ENCODE measurements around the gene PRDM2. TPM values are rescaled to one million over a fixed set of nuclear protein-coding genes. Genes with fewer than 3 reads are reported as not detected.

Gene PRDM2
- total and polyA plus RNA-seq, 2 donors from 2014 or later = 8.2 to 42.6 TPM

DNA sequence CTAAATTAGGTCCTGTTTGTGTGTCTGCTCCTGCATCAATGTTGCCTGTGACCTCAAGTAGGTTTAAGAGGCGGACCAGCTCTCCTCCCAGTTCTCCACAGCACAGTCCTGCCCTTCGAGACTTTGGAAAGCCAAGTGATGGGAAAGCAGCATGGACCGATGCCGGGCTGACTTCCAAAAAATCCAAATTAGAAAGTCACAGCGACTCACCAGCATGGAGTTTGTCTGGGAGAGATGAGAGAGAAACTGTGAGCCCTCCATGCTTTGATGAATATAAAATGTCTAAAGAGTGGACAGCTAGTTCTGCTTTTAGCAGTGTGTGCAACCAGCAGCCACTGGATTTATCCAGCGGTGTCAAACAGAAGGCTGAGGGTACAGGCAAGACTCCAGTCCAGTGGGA is 79.9 kb downstream of the PRDM2 start:
- H3K27ac ChIP-seq (ENCODE audit: low read depth in 2 of 2, low read length in 2 of 2) = no peak overlapping the region
- H3K36me3 ChIP-seq (ENCODE audit: control insufficient read depth in 2 of 3, insufficient read depth in 3 of 3, low read length in 3 of 3) = peaks cover 13 to 32% (median 26%) of the 10 kb centered on the region in 3 donors
- TF ChIP-seq, protein P1, sequence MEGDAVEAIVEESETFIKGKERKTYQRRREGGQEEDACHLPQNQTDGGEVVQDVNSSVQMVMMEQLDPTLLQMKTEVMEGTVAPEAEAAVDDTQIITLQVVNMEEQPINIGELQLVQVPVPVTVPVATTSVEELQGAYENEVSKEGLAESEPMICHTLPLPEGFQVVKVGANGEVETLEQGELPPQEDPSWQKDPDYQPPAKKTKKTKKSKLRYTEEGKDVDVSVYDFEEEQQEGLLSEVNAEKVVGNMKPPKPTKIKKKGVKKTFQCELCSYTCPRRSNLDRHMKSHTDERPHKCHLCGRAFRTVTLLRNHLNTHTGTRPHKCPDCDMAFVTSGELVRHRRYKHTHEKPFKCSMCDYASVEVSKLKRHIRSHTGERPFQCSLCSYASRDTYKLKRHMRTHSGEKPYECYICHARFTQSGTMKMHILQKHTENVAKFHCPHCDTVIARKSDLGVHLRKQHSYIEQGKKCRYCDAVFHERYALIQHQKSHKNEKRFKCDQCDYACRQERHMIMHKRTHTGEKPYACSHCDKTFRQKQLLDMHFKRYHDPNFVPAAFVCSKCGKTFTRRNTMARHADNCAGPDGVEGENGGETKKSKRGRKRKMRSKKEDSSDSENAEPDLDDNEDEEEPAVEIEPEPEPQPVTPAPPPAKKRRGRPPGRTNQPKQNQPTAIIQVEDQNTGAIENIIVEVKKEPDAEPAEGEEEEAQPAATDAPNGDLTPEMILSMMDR (IDR thresholded peaks at IDR 0.05; ENCODE audit: borderline replicate concordance, extremely low read depth, insufficient read depth) = no peak
- FAIRE-seq (no peak), DNase-seq (no peak)
- intact Hi-C loops (cut with DNase I) = no loop called here
- H3K9me3 ChIP-seq (ENCODE audit: control insufficient read depth in 2 of 3, insufficient read depth in 1 of 3, low read length in 3 of 3) = no peaks in the 10 kb centered on the region
- H3K4me3 ChIP-seq (ENCODE audit: low read length in 3 of 3) = no peak overlapping the region
- H3K4me1 ChIP-seq (ENCODE audit: control insufficient read depth in 2 of 3, insufficient read depth in 2 of 3, low read depth in 1 of 3, low read length in 3 of 3) = peaks cover 0 to 3% (median 0%) of the 10 kb centered on the region in 3 donors
- no peaks in the 10 kb centered on the region for H3K27me3 ChIP-seq (ENCODE audit: control insufficient read depth, insufficient read depth, low read length)
- no peak overlapping the region for H3K9ac ChIP-seq (ENCODE audit: low read length in 3 of 3)

GRCh38 chr1:13780780-13781179 is 80.8 kb downstream of the PRDM2 start:
- FAIRE-seq (no peak), DNase-seq (no peak)
- intact Hi-C loops (cut with DNase I) = no loop called here
- TF ChIP-seq, protein P1 (IDR thresholded peaks at IDR 0.05; ENCODE audit: borderline replicate concordance, extremely low read depth, insufficient read depth) = no peak
- Histone ChIP-seq H3K27ac (ENCODE audit: low read depth in 2 of 2, low read length in 2 of 2) (no peak overlapping the region), H3K9ac (ENCODE audit: low read length in 3 of 3) (no peak overlapping the region), H3K9me3 (ENCODE audit: control insufficient read depth in 2 of 3, insufficient read depth in 1 of 3, low read length in 3 of 3) (no peaks in the 10 kb centered on the region), H3K4me3 (ENCODE audit: low read length in 3 of 3) (no peak overlapping the region), H3K27me3 (ENCODE audit: control insufficient read depth, insufficient read depth, low read length) (no peaks in the 10 kb centered on the region), H3K4me1 (ENCODE audit: control insufficient read depth in 2 of 3, insufficient read depth in 2 of 3, low read depth in 1 of 3, low read length in 3 of 3) (peaks cover 0 to 3% (median 0%) of the 10 kb centered on the region in 3 donors), H3K36me3 (ENCODE audit: control insufficient read depth in 2 of 3, insufficient read depth in 3 of 3, low read length in 3 of 3) (peaks cover 13 to 28% (median 22%) of the 10 kb centered on the region in 3 donors)

GRCh38 chr1:13781228-13781627 is 81.2 kb downstream of the PRDM2 start:
- intact Hi-C loops (cut with DNase I) = no loop called here
- no peak for FAIRE-seq
- peaks cover 10 to 23% (median 18%) of the 10 kb centered on the region in 3 donors for H3K36me3 ChIP-seq (ENCODE audit: control insufficient read depth in 2 of 3, insufficient read depth in 3 of 3, low read length in 3 of 3)

More at GRCh38 chr1:13781228-13781627, 81.2 kb downstream of the PRDM2 start:
- Histone ChIP-seq H3K9ac (ENCODE audit: low read length in 3 of 3) (no peak overlapping the region), H3K4me1 (ENCODE audit: control insufficient read depth in 2 of 3, insufficient read depth in 2 of 3, low read depth in 1 of 3, low read length in 3 of 3) (peaks cover 0 to 3% (median 0%) of the 10 kb centered on the region in 3 donors), H3K27ac (ENCODE audit: low read depth in 2 of 2, low read length in 2 of 2) (no peak overlapping the region), H3K4me3 (ENCODE audit: low read length in 3 of 3) (no peak overlapping the region), H3K9me3 (ENCODE audit: control insufficient read depth in 2 of 3, insufficient read depth in 1 of 3, low read length in 3 of 3) (no peaks in the 10 kb centered on the region), H3K27me3 (ENCODE audit: control insufficient read depth, insufficient read depth, low read length) (no peaks in the 10 kb centered on the region)
- no peak for DNase-seq
- TF ChIP-seq, protein P1 (IDR thresholded peaks at IDR 0.05; ENCODE audit: borderline replicate concordance, extremely low read depth, insufficient read depth) = no peak
